ENCODE data around the gene HVCN1. TPM values are rescaled to one million over a fixed set of nuclear protein-coding genes. Genes with fewer than 3 reads are reported as not detected.
"Not testable (repeated sequence)": the region's sequence is repeated elsewhere in the genome, so short reads cannot be mapped to it uniquely, and the experiment has no call there.

Gene HVCN1
- total RNA-seq, 2 donors from 2014 or later = 1.5 to 2.1 TPM

- Histone ChIP-seq H3K27ac (no peak overlapping the region), H3K9ac (ENCODE audit: low read depth in 2 of 2, low read length in 2 of 2) (no peak overlapping the region), H3K36me3 (peaks cover 28% of the 10 kb centered on the region), H3K27me3 (no peaks in the 10 kb centered on the region), H3K4me3 (no peak overlapping the region), H3K4me1 (no peaks in the 10 kb centered on the region), H3K9me3 (no peaks in the 10 kb centered on the region)
- intact Hi-C loops (cut with DNase I) = no loop called here
- TF ChIP-seq, protein P1, sequence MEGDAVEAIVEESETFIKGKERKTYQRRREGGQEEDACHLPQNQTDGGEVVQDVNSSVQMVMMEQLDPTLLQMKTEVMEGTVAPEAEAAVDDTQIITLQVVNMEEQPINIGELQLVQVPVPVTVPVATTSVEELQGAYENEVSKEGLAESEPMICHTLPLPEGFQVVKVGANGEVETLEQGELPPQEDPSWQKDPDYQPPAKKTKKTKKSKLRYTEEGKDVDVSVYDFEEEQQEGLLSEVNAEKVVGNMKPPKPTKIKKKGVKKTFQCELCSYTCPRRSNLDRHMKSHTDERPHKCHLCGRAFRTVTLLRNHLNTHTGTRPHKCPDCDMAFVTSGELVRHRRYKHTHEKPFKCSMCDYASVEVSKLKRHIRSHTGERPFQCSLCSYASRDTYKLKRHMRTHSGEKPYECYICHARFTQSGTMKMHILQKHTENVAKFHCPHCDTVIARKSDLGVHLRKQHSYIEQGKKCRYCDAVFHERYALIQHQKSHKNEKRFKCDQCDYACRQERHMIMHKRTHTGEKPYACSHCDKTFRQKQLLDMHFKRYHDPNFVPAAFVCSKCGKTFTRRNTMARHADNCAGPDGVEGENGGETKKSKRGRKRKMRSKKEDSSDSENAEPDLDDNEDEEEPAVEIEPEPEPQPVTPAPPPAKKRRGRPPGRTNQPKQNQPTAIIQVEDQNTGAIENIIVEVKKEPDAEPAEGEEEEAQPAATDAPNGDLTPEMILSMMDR (IDR thresholded peaks at IDR 0.05) = no peak
- DNase-seq = no peak
Measured at GRCh38 chr12:110725267-110725666, 36.4 kb upstream of the HVCN1 start.

- H3K27me3 ChIP-seq; H3K9ac ChIP-seq (ENCODE audit: low read depth in 2 of 2, low read length in 2 of 2); DNase-seq; H3K9me3 ChIP-seq; H3K4me3 ChIP-seq; H3K4me1 ChIP-seq; intact Hi-C loops (cut with DNase I); H3K27ac ChIP-seq: not testable (repeated sequence)
- peaks cover 33% of the 10 kb centered on the region for H3K36me3 ChIP-seq
Measured at GRCh38 chr12:110722892-110723291, 34.0 kb upstream of the HVCN1 start.

DNA sequence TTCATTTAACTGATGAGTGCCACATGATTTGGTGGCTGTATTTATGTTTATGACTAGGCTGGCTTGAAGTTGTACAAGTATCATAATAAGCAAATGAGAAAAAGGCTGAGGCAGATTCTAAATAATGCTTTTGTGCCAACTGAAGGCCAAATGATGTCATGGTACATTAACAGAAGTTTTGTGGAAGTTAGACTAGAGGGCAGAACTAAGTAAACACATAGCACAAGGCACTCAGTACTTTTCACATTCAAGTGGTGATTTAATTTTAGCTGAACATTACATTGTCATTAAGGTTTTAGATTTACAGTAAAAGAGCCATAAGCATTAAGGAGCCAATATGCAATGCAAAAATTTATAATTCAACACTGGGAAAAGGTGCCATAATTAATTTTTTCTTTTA is 32.7 kb upstream of the HVCN1 start:
- peaks cover 33% of the 10 kb centered on the region for H3K36me3 ChIP-seq

DNA sequence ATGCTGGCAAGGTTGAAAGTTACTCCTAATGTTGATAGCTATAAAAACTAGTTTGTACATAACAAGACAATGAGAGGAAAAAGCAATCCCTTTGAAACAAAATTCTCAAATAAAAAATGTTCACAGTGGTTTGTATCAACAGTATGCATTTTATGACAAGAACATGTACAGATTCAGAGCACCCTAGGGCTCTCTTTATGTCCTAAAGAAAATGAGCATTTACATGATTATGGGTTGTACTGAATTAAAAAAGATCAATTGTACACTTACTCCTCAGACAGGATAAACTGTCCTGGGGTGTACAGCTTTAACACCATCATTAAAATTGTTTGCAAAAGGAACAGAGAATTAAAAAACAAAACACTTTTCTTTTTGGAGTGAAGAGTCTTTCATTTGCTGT is 31.6 kb upstream of the HVCN1 start:
- DNase-seq = no peak
- no peaks in the 10 kb centered on the region for H3K9me3 ChIP-seq
- TF ChIP-seq, protein P1 (IDR thresholded peaks at IDR 0.05) = no peak
- no peak overlapping the region for H3K9ac ChIP-seq (ENCODE audit: low read depth in 2 of 2, low read length in 2 of 2)
- peaks cover 33% of the 10 kb centered on the region for H3K36me3 ChIP-seq
- no peak overlapping the region for H3K27ac ChIP-seq
- intact Hi-C loops (cut with DNase I) = no loop called here
- no peaks in the 10 kb centered on the region for H3K4me1 ChIP-seq
- no peaks in the 10 kb centered on the region for H3K27me3 ChIP-seq
- no peak overlapping the region for H3K4me3 ChIP-seq

More for the DNA sequence above, 32.7 kb upstream of the HVCN1 start:
- intact Hi-C loops (cut with DNase I) = no loop called here
- Histone ChIP-seq H3K4me1 (no peaks in the 10 kb centered on the region), H3K27me3 (no peaks in the 10 kb centered on the region), H3K9me3 (no peaks in the 10 kb centered on the region), H3K4me3 (no peak overlapping the region), H3K9ac (ENCODE audit: low read depth in 2 of 2, low read length in 2 of 2) (no peak overlapping the region), H3K27ac (no peak overlapping the region)
- TF ChIP-seq, protein P1 (IDR thresholded peaks at IDR 0.05) = no peak
- no peak for DNase-seq

DNA sequence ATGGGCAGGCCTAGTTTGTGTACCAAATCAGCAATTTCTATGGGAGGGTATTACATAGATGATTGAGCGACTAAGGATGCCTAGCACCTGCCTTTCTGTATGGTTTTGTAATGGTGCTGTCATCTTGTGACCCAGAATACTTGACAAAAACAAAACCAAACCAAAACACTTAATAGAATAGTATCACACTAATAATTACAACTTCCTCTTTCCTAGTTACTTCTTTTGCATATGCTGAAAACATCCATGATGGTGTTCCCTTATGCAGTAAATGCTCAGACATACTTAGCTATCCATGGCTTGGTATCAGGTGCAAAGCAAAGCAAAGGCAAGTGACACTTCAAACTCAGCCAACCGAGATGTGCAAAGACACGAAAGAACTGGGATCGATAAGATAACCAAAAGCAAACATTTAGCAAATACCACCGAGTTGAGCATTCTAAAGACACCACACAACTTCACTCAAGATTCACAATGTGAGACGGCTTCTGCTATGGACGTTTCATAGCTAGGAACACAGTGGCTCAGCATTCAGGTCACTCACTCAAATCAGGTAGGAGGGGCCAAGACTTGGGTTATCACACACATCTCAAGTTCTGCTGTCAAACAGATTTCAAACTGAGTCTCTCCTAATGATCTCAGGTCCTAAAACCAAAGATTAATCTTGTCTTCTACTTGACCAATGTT is 29.4 kb upstream of the HVCN1 start:
- no peaks in the 10 kb centered on the region for H3K27me3 ChIP-seq
- H3K4me1 ChIP-seq = no peaks in the 10 kb centered on the region
- intact Hi-C loops (cut with DNase I) = no loop called here
- H3K9ac ChIP-seq (ENCODE audit: low read depth in 2 of 2, low read length in 2 of 2) = no peak overlapping the region
- DNase-seq = no peak
- H3K36me3 ChIP-seq = peaks cover 26% of the 10 kb centered on the region
- no peaks in the 10 kb centered on the region for H3K9me3 ChIP-seq
- TF ChIP-seq, protein P1 (IDR thresholded peaks at IDR 0.05) = no peak
- H3K27ac ChIP-seq = no peak overlapping the region
- no peak overlapping the region for H3K4me3 ChIP-seq

DNA sequence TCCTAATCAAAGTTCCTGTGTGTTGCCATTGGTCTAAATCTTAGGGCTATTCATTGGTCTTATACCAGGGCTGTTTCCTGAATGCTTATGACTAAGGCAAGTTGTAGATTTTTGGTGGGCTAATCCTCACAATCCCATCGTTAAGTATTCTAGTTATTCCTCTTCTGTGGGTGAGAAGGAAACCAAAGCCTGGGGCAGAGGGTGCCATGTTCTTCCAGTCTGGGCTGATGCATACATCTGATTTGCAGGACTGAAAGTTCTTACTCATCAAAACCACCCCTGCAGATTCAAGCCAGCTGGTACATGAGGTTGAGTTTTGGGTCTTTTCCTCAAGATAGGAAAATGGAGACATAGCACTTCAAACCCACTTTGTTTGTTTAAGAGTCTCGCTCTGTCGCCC is 28.1 kb upstream of the HVCN1 start:
- intact Hi-C loops (cut with DNase I) = no loop called here
- no peaks in the 10 kb centered on the region for H3K4me1 ChIP-seq
- no peaks in the 10 kb centered on the region for H3K9me3 ChIP-seq
- H3K27ac ChIP-seq = no peak overlapping the region
- no peak for DNase-seq
- no peak overlapping the region for H3K4me3 ChIP-seq
- peaks cover 23% of the 10 kb centered on the region for H3K36me3 ChIP-seq
- TF ChIP-seq, protein P1 (IDR thresholded peaks at IDR 0.05) = no peak
- no peaks in the 10 kb centered on the region for H3K27me3 ChIP-seq
- H3K9ac ChIP-seq (ENCODE audit: low read depth in 2 of 2, low read length in 2 of 2) = no peak overlapping the region

Data from colonic mucosa (tissue), 4 donors.